HCT116 (cell line): ENCODE results near the gene MFN1. TPM values are rescaled to one million over a fixed set of nuclear protein-coding genes. Genes with fewer than 3 reads are reported as not detected.

Experiments
- total RNA-seq: library from RNA; stranded (reverse); gene quantifications from one replicate; pipeline ENCODE4 v1.2.1, GENCODE V29; 2021; ENCODE audit not compliant: unreplicated experiment

The MFN1 gene
- total RNA-seq, 1 experiment from 2014 or later = 54.6 TPM

Other genes with a start within 250 kb of the MFN1 start
- gene PIK3CA, start 199.4 kb upstream of the MFN1 start, total RNA-seq = 17.9 TPM
- gene KCNMB3, start 96.6 kb upstream of the MFN1 start, total RNA-seq = not detected
- gene ZNF639, start 24.7 kb upstream of the MFN1 start, total RNA-seq = 47.5 TPM
- 0.10 TPM for gene GNB4, start 103.8 kb downstream of the MFN1 start, total RNA-seq
- gene ACTL6A, start 215.2 kb downstream of the MFN1 start, total RNA-seq = 61.9 TPM